Activated T-helper 17 cell treated with anti-CD3 and anti-CD28 coated beads, Interleukin-2, amount 50 U/mL, for 72 hours (primary cell): ENCODE results near the gene UGT2B7. TPM values are rescaled to one million over a fixed set of nuclear protein-coding genes. Genes with fewer than 3 reads are reported as not detected.

Experiments
- ATAC-seq: fragments of 150-1000 bp; cut with Tn5 transposase; replicated peaks from 2 replicates; pipeline ENCODE4 v1.10.0; 2021; ENCODE audit warnings: mild to moderate bottlenecking, moderate library complexity
- H3K27ac Mint-ChIP-seq: one replicate; pipeline ENCODE4 v1.8.0; 2022; ENCODE audit warnings: mixed read lengths
- H3K27me3 Mint-ChIP-seq: one replicate; pipeline ENCODE4 v1.8.0; 2022; ENCODE audit warnings: mixed read lengths
- H3K36me3 Mint-ChIP-seq: one replicate; pipeline ENCODE4 v1.8.0; 2022; ENCODE audit warnings: low read depth, mild to moderate bottlenecking, mixed read lengths
- H3K4me1 Mint-ChIP-seq: one replicate; pipeline ENCODE4 v1.8.0; 2022; ENCODE audit warnings: mixed read lengths
- H3K4me3 Mint-ChIP-seq: one replicate; pipeline ENCODE4 v1.8.0; 2022; ENCODE audit warnings: mild to moderate bottlenecking, mixed read lengths
- H3K9me3 Mint-ChIP-seq: one replicate; pipeline ENCODE4 v1.8.0; 2022; ENCODE audit warnings: mixed read lengths
- total RNA-seq, 2 donors: library from RNA; stranded (reverse); gene quantifications; one replicate each; pipeline ENCODE4 v1.2.3, GENCODE V29; 2022

Gene UGT2B7
- total RNA-seq, 2 donors from 2014 or later: not detected

DNA sequence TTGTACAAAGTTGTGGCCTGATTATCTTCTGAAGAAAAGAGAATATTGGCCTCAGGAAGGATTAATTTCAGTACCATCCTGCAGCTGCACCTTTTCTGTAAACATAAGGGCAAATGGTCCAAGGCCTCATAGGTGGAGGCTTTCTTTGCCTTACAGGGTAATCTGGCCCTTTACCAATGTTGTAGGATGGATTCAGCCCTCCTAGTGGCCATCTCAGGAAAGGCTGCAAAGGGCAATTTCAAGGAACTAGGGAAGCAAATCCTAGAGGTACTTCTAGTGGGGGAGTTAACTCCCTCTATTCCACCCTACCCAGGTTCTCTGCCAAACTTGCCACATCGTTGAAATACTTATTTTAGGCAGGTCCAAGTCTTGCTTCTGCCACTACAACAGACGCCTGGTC is 60.6 kb downstream of the UGT2B7 start:
- Mint-ChIP-seq H3K27me3 (no peaks in the 10 kb centered on the region), H3K27ac (no peak overlapping the region), H3K4me3 (no peak overlapping the region), H3K4me1 (no peaks in the 10 kb centered on the region), H3K36me3 (no peaks in the 10 kb centered on the region), H3K9me3 (no peaks in the 10 kb centered on the region)
- ATAC-seq: no peak

Other genes with a start within 250 kb of the UGT2B7 start
- gene UGT2A3, start 144.7 kb upstream of the UGT2B7 start, total RNA-seq: not detected
- gene UGT2B11, start 118.3 kb downstream of the UGT2B7 start, total RNA-seq: not detected
- gene UGT2B28, start 184.0 kb downstream of the UGT2B7 start, total RNA-seq: not detected